Psoas muscle (tissue), 8 donors: Measurements from ENCODE around the gene NUP43. TPM values are rescaled to one million over a fixed set of nuclear protein-coding genes. Genes with fewer than 3 reads are reported as not detected.
"Not testable (repeated sequence)": the region's sequence is repeated elsewhere in the genome, so short reads cannot be mapped to it uniquely, and the experiment has no call there.

Experiments used
- ATAC-seq, 4 donors: fragments of 200-7000 bp; cut with Tn5 transposase; one replicate each; pipeline ENCODE4 v1.9.1; 2020; ENCODE audit warnings: moderate library complexity in 3 of 4, mild to moderate bottlenecking in 2 of 4
- DNase-seq, 2 donors: peaks; one replicate each; pipeline ENCODE4 v3.0.0-alpha.2; 2020
- H3K27ac ChIP-seq: fragments of 200-600 bp; one replicate; pipeline ENCODE4 v1.8.0; 2022
- H3K27me3 ChIP-seq, 3 donors: fragments of 200-600 bp in 1 of 3; one replicate each; pipeline versions ENCODE4 v1.6.1 to v1.8.0; 2013 to 2022; ENCODE audit warnings: low read length in 2 of 3, mild to moderate bottlenecking in 2 of 3, moderate library complexity in 1 of 3; ENCODE audit not compliant: insufficient read depth in 3 of 3
- H3K36me3 ChIP-seq, 2 donors: fragments of 200-600 bp in 1 of 2; one replicate each; pipeline versions ENCODE4 v1.6.1 to v1.8.0; 2013 to 2022; ENCODE audit warnings: low read depth in 1 of 2, mild to moderate bottlenecking in 1 of 2, moderate library complexity in 1 of 2; ENCODE audit not compliant: insufficient read depth in 1 of 2
- H3K4me1 ChIP-seq: fragments of 200-600 bp; one replicate; pipeline ENCODE4 v1.8.0; 2022
- H3K4me3 ChIP-seq: fragments of 200-600 bp; one replicate; pipeline ENCODE4 v1.8.0; 2022; ENCODE audit warnings: mild to moderate bottlenecking
- H3K9me3 ChIP-seq: fragments of 200-600 bp; one replicate; pipeline ENCODE4 v1.8.0; 2022
- CTCF ChIP-seq: fragments of 200-600 bp; IDR thresholded peaks from one replicate; pipeline ENCODE4 v1.8.0; 2022; ENCODE audit warnings: antibody characterized with exemption
- WGBS, 3 donors: extraction: QIAGEN DNeasy Blood & Tissue Kit; methylation state at CpG; one replicate each; pipeline versions ENCODE4 v1.1.6 to v1.1.7; 2013; 5-methylcytosine and 5-hydroxymethylcytosine counted together
- intact Hi-C, 2 donors: fragments of 100-400 bp; cut with DNase I; formaldehyde crosslinking; loops; one replicate each; pipeline versions ENCODE4 v1.11.0 to v1.14.2; 2022
- polyA plus RNA-seq, 3 donors: library from polyadenylated mRNA; stranded (reverse); fragments of 200-250 nt; gene quantifications; one replicate each; pipeline ENCODE4 v1.2.3, GENCODE V29; 2013
- total RNA-seq, 4 donors: library from RNA; stranded (reverse); fragmentation: NEBNext Ultra II Directional in 2 of 4; extraction: Animal tissue kit (Norgen Biotek cat#: 25700) in 2 of 4; gene quantifications; one replicate each; pipeline versions ENCODE4 v1.2.1 to v1.2.4, GENCODE V29; 2021 to 2023
- donor health status: healthy with polysubstance abuse.
- donor health status: DM: no; HTN: no; CAD: no; lungs with moderate emphysema.
- donor health status: Bipolar disorder and iron deficiency.
- donor health status: healthy.
- donor health status: DM: yes; HTN: yes; CAD: no.
- donor health status: DM: no; HTN: no; CAD: no.
- donor health status: DM: no; HTN: no; CAD: no.
- donor health status: DM: yes; HTN: yes; CAD: no.

The NUP43 gene
- total and polyA plus RNA-seq, 7 donors = 7.3 to 26.8 (median 17.4) TPM

GRCh38 chr6:149755300-149756260 is 9.3 kb upstream of the NUP43 start:
- TF ChIP-seq CTCF = no peak
- Histone ChIP-seq H3K4me3 (no peak overlapping the region), H3K27ac (peak overlapping the region; percentile 72), H3K4me1 (peaks cover 56% of the 10 kb centered on the region), H3K9me3 (no peaks in the 10 kb centered on the region), H3K36me3 (peaks cover 0 to 9% of the 10 kb centered on the region in 2 donors), H3K27me3 (no peaks in the 10 kb centered on the region)
- ATAC-seq = peak; percentile 75 to 88 (median 84)
- WGBS, 3 donors = 79 to 88% (median 81%) methylated on average over 9 of the region's 9 CpGs
- DNase-seq = no peak
- intact Hi-C loops = no loop called here

- Histone ChIP-seq H3K36me3 (no peaks in the 10 kb centered on the region), H3K27ac (peak overlapping the region; percentile 72), H3K9me3 (no peaks in the 10 kb centered on the region), H3K4me3 (no peak overlapping the region), H3K27me3 (no peaks in the 10 kb centered on the region), H3K4me1 (peaks cover 57% of the 10 kb centered on the region)
- TF ChIP-seq CTCF = no peak
- intact Hi-C loops = no loop called here
- DNase-seq = no peak
- ATAC-seq = peak in 2 of 4 donors; percentile 26 to 70
- WGBS, 3 donors = 56 to 83% (median 64%) methylated on average over 4 of the region's 4 CpGs
Measured at GRCh38 chr6:149754548-149754947, 8.2 kb upstream of the NUP43 start.

- H3K36me3 ChIP-seq, H3K4me3 ChIP-seq, DNase-seq, ATAC-seq, intact Hi-C loops, H3K9me3 ChIP-seq, H3K27me3 ChIP-seq: not testable (repeated sequence)
- peaks cover 57% of the 10 kb centered on the region for H3K4me1 ChIP-seq
- H3K27ac ChIP-seq = peak overlapping the region; percentile 13
- 81 to 96% (median 83%) methylated on average over 3 of the region's 3 CpGs for WGBS, 3 donors
Measured at GRCh38 chr6:149753374-149753637, 7.0 kb upstream of the NUP43 start.

GRCh38 chr6:149752600-149753373 is 6.5 kb upstream of the NUP43 start:
- ATAC-seq = no peak
- Histone ChIP-seq H3K27ac (peak overlapping the region; percentile 13), H3K4me3 (no peak overlapping the region), H3K9me3 (no peaks in the 10 kb centered on the region), H3K27me3 (no peaks in the 10 kb centered on the region), H3K36me3 (no peaks in the 10 kb centered on the region), H3K4me1 (peaks cover 57% of the 10 kb centered on the region)
- 55 to 87% (median 66%) methylated on average over 4 of the region's 4 CpGs for WGBS, 3 donors
- no peak for TF ChIP-seq CTCF
- intact Hi-C loops = no loop called here
- no peak for DNase-seq

DNA sequence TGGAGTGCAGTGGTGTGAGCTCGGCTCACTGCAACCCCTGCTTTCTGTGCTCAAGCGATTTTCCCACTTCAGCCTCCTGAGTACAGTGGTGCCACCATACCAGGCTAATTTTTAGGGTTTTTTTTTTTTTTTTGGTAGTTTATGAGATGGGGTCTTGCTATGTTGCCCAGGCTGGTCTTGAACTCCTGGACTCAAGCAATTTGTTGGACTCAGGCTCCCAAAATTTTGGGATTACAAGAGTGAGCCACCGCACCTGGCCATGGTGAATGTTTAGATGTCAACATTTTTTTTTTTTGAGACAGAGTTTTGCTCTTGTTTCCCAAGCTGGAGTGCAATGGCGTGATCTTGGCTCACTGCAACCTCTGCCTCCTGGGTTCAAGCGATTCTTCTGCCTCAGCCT is 5.6 kb upstream of the NUP43 start:
- 96 to 99% (median 98%) methylated on average over 5 of the region's 5 CpGs for WGBS, 3 donors
- DNase-seq, H3K9me3 ChIP-seq, H3K27me3 ChIP-seq, ATAC-seq, H3K36me3 ChIP-seq, intact Hi-C loops, H3K4me3 ChIP-seq: not testable (repeated sequence)
- peak overlapping the region; percentile 94 for H3K27ac ChIP-seq
- peaks cover 53% of the 10 kb centered on the region for H3K4me1 ChIP-seq
